Uterus (tissue), 4 donors: ENCODE data around the gene SLC66A1. TPM values are rescaled to one million over a fixed set of nuclear protein-coding genes. Genes with fewer than 3 reads are reported as not detected.
"Not testable (repeated sequence)": the region's sequence is repeated elsewhere in the genome, so short reads cannot be mapped to it uniquely, and the experiment has no call there.

Experiments used
- DNase-seq, 2 donors: peaks; one replicate each; pipeline ENCODE4 v3.0.0-alpha.2; 2019 to 2020
- H3K27ac ChIP-seq, 2 donors: fragments of 200-600 bp; sonication (generic); 1 replicate in 1 of 2; 2 replicates in 1 of 2; pipeline ENCODE4 v1.5.1; 2016 to 2018
- H3K27me3 ChIP-seq, 2 donors: fragments of 200-600 bp; sonication (generic); one replicate each; pipeline ENCODE4 v1.5.1; 2018 to 2019; ENCODE audit warnings: control low read depth in 1 of 2
- H3K36me3 ChIP-seq, 2 donors: fragments of 200-600 bp; sonication (generic); one replicate each; pipeline ENCODE4 v1.5.1; 2019; ENCODE audit warnings: control low read depth in 1 of 2
- H3K4me1 ChIP-seq, 2 donors: fragments of 200-600 bp; sonication (generic); one replicate each; pipeline ENCODE4 v1.5.1; 2018 to 2019; ENCODE audit warnings: control low read depth in 1 of 2
- H3K4me3 ChIP-seq, 2 donors: fragments of 200-600 bp; sonication (generic); 1 replicate in 1 of 2; 2 replicates in 1 of 2; pipeline ENCODE4 v1.5.1; 2018 to 2019; ENCODE audit warnings: mild to moderate bottlenecking in 1 of 2
- H3K9me3 ChIP-seq, 2 donors: fragments of 200-600 bp; sonication (generic); one replicate each; pipeline ENCODE4 v1.5.1; 2019; ENCODE audit warnings: control low read depth in 1 of 2
- POLR2A ChIP-seq, 2 donors: fragments of 450-650 bp; IDR thresholded peaks; one replicate each; pipeline ENCODE4 v1.6.1; 2016; ENCODE audit warnings: antibody characterized with exemption in 2 of 2, mild to moderate bottlenecking in 1 of 2, moderate library complexity in 1 of 2
- intact Hi-C: fragments of 100-400 bp; cut with DNase I; formaldehyde crosslinking; loops from one replicate; pipeline ENCODE4 v1.15.1; 2023; ENCODE audit warnings: low total_unique reads
- total RNA-seq, 4 donors: library from RNA; depleted of rRNA in 3 of 4; stranded (reverse); fragments of >200 nt in 3 of 4; gene quantifications; one replicate each; pipeline versions ENCODE4 v1.1.0 to v1.2.4, GENCODE V29; 2014 to 2023
- TF ChIP-seq, protein P1 (sequence below), 4 experiments: fragments of 200-600 bp in 2 of 4; fragments of 450-650 bp in 2 of 4; sonication (generic) in 2 of 4; IDR thresholded peaks; one replicate each; pipeline ENCODE4 v1.5.1; 2016 to 2019; ENCODE audit warnings: antibody characterized with exemption in 4 of 4, mild to moderate bottlenecking in 2 of 4, moderate library complexity in 1 of 4
- donor health status: DM: yes; HTN: yes; CAD: no.

Gene SLC66A1
- total RNA-seq, 4 donors from 2014 or later: 0.88 to 18.1 (median 8.2) TPM

DNA sequence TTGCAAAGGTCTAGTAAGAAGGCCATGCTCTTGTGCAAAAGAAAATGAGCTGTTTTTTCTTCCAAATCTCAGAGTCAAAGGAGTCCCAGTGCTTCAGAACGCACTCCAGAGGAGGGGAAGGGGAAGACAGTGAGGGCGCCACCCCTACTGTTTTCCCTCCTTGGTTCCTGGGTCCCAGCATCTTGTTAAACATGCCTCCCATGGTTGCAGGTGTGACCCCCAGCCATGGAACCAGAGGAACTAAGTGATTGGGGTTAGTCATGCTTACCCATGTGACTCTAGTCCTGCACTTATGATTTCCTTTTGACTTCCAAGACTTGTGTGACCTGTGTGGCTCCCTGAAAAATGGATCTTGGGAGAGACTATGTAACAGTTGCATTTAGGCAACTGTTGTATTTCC lies 17.5 kb upstream of the SLC66A1 start:
- no peak for DNase-seq
- H3K27ac ChIP-seq: no peak overlapping the region
- H3K4me1 ChIP-seq: no peaks in the 10 kb centered on the region
- TF ChIP-seq, protein P1, sequence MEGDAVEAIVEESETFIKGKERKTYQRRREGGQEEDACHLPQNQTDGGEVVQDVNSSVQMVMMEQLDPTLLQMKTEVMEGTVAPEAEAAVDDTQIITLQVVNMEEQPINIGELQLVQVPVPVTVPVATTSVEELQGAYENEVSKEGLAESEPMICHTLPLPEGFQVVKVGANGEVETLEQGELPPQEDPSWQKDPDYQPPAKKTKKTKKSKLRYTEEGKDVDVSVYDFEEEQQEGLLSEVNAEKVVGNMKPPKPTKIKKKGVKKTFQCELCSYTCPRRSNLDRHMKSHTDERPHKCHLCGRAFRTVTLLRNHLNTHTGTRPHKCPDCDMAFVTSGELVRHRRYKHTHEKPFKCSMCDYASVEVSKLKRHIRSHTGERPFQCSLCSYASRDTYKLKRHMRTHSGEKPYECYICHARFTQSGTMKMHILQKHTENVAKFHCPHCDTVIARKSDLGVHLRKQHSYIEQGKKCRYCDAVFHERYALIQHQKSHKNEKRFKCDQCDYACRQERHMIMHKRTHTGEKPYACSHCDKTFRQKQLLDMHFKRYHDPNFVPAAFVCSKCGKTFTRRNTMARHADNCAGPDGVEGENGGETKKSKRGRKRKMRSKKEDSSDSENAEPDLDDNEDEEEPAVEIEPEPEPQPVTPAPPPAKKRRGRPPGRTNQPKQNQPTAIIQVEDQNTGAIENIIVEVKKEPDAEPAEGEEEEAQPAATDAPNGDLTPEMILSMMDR (IDR thresholded peaks at IDR 0.05): no peak
- TF ChIP-seq POLR2A (IDR thresholded peaks at IDR 0.05): no peak
- H3K4me3 ChIP-seq: no peak overlapping the region
- intact Hi-C loops: no loop called here
- H3K27me3 ChIP-seq: no peaks in the 10 kb centered on the region
- H3K36me3 ChIP-seq: no peaks in the 10 kb centered on the region
- H3K9me3 ChIP-seq: peaks cover 0 to 5% of the 10 kb centered on the region in 2 donors

- no peaks in the 10 kb centered on the region for H3K36me3 ChIP-seq
- no peak for DNase-seq
- TF ChIP-seq POLR2A (IDR thresholded peaks at IDR 0.05): no peak
- TF ChIP-seq, protein P1 (IDR thresholded peaks at IDR 0.05): no peak
- no peak overlapping the region for H3K27ac ChIP-seq
- no peak overlapping the region for H3K4me3 ChIP-seq
- no peaks in the 10 kb centered on the region for H3K4me1 ChIP-seq
- intact Hi-C loops: no loop called here
- no peaks in the 10 kb centered on the region for H3K27me3 ChIP-seq
- peaks cover 0 to 2% of the 10 kb centered on the region in 2 donors for H3K9me3 ChIP-seq
Measured at GRCh38 chr1:19300211-19300610, 11.9 kb upstream of the SLC66A1 start.

DNA sequence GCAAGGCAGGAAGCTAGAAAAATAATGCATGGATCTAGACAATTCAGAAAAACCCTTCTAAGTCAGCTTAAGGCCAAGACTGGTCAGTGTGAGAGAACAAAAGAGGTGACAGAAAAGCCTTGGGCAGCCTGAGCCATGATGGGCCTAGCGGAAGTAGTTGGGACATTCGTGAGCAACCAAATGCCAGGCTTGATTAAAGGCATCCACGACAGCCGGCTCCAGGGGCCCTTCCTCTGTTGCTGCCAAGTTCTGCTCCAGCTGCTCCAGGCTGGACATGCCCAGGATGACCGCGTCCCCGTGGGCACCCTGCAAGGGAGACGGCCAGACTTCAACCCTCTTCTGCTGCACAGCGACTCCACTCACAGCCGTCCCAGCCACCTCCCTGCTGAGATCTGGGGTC lies 8.0 kb upstream of the SLC66A1 start:
- H3K4me3 ChIP-seq, H3K9me3 ChIP-seq, H3K4me1 ChIP-seq, DNase-seq, H3K27me3 ChIP-seq, intact Hi-C loops, H3K36me3 ChIP-seq, H3K27ac ChIP-seq: not testable (repeated sequence)

DNA sequence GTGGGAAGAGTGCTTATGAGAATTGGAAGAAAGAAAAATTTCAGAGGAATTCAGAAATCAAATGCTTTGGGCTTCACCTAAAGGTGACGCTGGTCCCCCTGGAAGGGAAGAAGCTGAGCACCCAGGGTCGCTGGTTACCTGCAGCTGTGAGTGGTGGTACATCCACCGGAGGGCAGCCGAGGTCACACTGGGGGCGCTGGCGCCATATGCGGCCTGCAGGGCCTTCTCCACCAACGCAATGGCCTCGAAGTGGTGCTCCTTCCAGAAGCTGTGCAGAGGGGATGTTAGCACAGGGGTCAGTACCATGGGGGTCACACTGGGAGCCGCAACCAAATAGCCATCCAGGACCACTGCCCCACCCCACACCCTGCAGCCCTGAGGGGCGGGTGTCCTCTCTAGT lies 6.2 kb upstream of the SLC66A1 start:
- no peak for TF ChIP-seq POLR2A (IDR thresholded peaks at IDR 0.05)
- TF ChIP-seq, protein P1 (IDR thresholded peaks at IDR 0.05): no peak

DNA sequence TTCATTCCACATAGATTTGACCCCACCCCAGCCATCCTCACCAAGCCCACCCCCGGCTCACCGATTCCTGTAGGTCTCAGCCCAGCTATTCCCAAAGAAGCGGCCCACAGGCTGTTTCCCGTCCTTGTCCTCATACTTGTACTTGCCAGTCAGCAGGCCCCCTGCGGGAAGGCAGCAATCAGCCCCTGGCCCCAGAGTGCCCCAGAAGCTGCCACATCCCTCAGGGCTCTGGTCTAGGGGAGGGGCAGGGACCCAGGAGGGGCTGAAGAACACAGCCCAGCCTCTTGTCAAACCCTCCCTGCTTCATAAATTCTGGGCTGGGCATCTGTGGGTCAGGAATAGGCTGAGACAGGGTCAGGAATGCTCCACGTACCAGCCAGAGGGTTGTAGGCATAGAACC lies 5.2 kb upstream of the SLC66A1 start:
- intact Hi-C loops: no loop called here
- Histone ChIP-seq H3K27ac (no peak overlapping the region), H3K27me3 (no peaks in the 10 kb centered on the region), H3K36me3 (no peaks in the 10 kb centered on the region), H3K4me1 (peaks cover 0 to 6% of the 10 kb centered on the region in 2 donors), H3K4me3 (no peak overlapping the region), H3K9me3 (no peaks in the 10 kb centered on the region)
- DNase-seq: no peak
- TF ChIP-seq POLR2A (IDR thresholded peaks at IDR 0.05): no peak
- TF ChIP-seq, protein P1 (IDR thresholded peaks at IDR 0.05): no peak

More for the DNA sequence above, 6.2 kb upstream of the SLC66A1 start:
- intact Hi-C loops: no loop called here
- Histone ChIP-seq H3K27me3 (no peaks in the 10 kb centered on the region), H3K4me1 (peaks cover 0 to 4% of the 10 kb centered on the region in 2 donors), H3K4me3 (no peak overlapping the region), H3K27ac (no peak overlapping the region), H3K36me3 (no peaks in the 10 kb centered on the region), H3K9me3 (no peaks in the 10 kb centered on the region)
- DNase-seq: no peak
